Loucy (cell line): Measurements from ENCODE around the gene LRRC4C.

ENCODE experiments used
- H2AFZ ChIP-seq: fragments of 200-600 bp; sonication (generic); 2 replicates; pipeline ENCODE4 v1.6.0; 2016; ENCODE audit warnings: antibody characterized with exemption, mild to moderate bottlenecking, low read length, moderate library complexity
- H3F3A ChIP-seq: fragments of 200-600 bp; 2 replicates; pipeline ENCODE4 v1.6.0; 2016; ENCODE audit warnings: antibody characterized with exemption, low read depth, mild to moderate bottlenecking
- H3K27me3 ChIP-seq: fragments of 200-600 bp; sonication (generic); 2 replicates; pipeline ENCODE4 v1.6.1; 2014; ENCODE audit warnings: low read length, mild to moderate bottlenecking; ENCODE audit not compliant: insufficient read depth, poor library complexity, severe bottlenecking
- H3K36me3 ChIP-seq: fragments of 200-600 bp; sonication (generic); 2 replicates; pipeline ENCODE4 v1.6.1; 2016; ENCODE audit warnings: low read length; ENCODE audit not compliant: insufficient read depth
- H3K4me1 ChIP-seq: fragments of 200-600 bp; sonication (generic); 2 replicates; pipeline ENCODE4 v1.5.1; 2014; ENCODE audit warnings: low read length, mild to moderate bottlenecking; ENCODE audit not compliant: insufficient read depth, poor library complexity, severe bottlenecking
- H3K4me2 ChIP-seq: fragments of 200-600 bp; sonication (generic); 2 replicates; pipeline ENCODE4 v1.6.0; 2014; ENCODE audit warnings: antibody characterized with exemption, low read length, low read depth, mild to moderate bottlenecking; ENCODE audit not compliant: poor library complexity, severe bottlenecking
- H3K4me3 ChIP-seq: fragments of 200-600 bp; sonication (generic); 2 replicates; pipeline ENCODE4 v1.5.1; 2014; ENCODE audit warnings: low read length, mild to moderate bottlenecking, mixed read lengths; ENCODE audit not compliant: poor library complexity, severe bottlenecking
- H3K79me2 ChIP-seq: fragments of 200-600 bp; sonication (generic); 2 replicates; pipeline ENCODE4 v1.6.1; 2014; ENCODE audit warnings: low read length; ENCODE audit not compliant: insufficient read depth
- H3K9ac ChIP-seq: fragments of 200-600 bp; sonication (generic); 2 replicates; pipeline ENCODE4 v1.6.0; 2014; ENCODE audit warnings: mild to moderate bottlenecking, low read depth, low read length, moderate library complexity; ENCODE audit not compliant: poor library complexity, severe bottlenecking
- H3K9me2 ChIP-seq: fragments of 200-600 bp; sonication (generic); replicated peaks from 2 replicates; pipeline ENCODE4 v1.6.1; 2016; ENCODE audit warnings: low read depth, low read length, mixed read lengths
- H3K9me3 ChIP-seq: fragments of 200-600 bp; sonication (generic); 2 replicates; pipeline ENCODE4 v1.6.1; 2014; ENCODE audit warnings: mild to moderate bottlenecking, antibody characterized with exemption, low read length, low read depth; ENCODE audit not compliant: insufficient read depth
- H4K20me1 ChIP-seq: fragments of 200-600 bp; sonication (generic); 2 replicates; pipeline ENCODE4 v1.6.0; 2014; ENCODE audit warnings: antibody characterized with exemption, low read length, mild to moderate bottlenecking; ENCODE audit not compliant: insufficient read depth, poor library complexity, severe bottlenecking
- EZH2phosphoT487 ChIP-seq: fragments of 200-600 bp; IDR thresholded peaks from 2 replicates; pipeline ENCODE4 v1.6.1; 2018; ENCODE audit warnings: antibody characterized with exemption, mild to moderate bottlenecking, moderate library complexity, borderline replicate concordance
- TF ChIP-seq, protein P1 (sequence below): fragments of 200-600 bp; sonication (generic); conservative IDR thresholded peaks from 2 replicates; pipeline ENCODE4 v1.5.1; 2014; ENCODE audit warnings: mild to moderate bottlenecking, antibody characterized with exemption, low read length

LRRC4C gene

GRCh38 chr11:41389623-41390130 is 69.8 kb downstream of the LRRC4C start:
- no peaks in the 10 kb centered on the region for H3K27me3 ChIP-seq
- H3K9me2 ChIP-seq: no peaks in the 10 kb centered on the region
- H3K36me3 ChIP-seq: no peaks in the 10 kb centered on the region
- no peaks in the 10 kb centered on the region for H4K20me1 ChIP-seq
- no peak overlapping the region for H3K4me3 ChIP-seq
- H2AFZ ChIP-seq: no peak overlapping the region
- H3F3A ChIP-seq: no peaks in the 10 kb centered on the region
- H3K9ac ChIP-seq: no peak overlapping the region
- H3K4me2 ChIP-seq: no peak overlapping the region
- H3K4me1 ChIP-seq: no peaks in the 10 kb centered on the region
- no peaks in the 10 kb centered on the region for H3K79me2 ChIP-seq
- TF ChIP-seq, protein P1, sequence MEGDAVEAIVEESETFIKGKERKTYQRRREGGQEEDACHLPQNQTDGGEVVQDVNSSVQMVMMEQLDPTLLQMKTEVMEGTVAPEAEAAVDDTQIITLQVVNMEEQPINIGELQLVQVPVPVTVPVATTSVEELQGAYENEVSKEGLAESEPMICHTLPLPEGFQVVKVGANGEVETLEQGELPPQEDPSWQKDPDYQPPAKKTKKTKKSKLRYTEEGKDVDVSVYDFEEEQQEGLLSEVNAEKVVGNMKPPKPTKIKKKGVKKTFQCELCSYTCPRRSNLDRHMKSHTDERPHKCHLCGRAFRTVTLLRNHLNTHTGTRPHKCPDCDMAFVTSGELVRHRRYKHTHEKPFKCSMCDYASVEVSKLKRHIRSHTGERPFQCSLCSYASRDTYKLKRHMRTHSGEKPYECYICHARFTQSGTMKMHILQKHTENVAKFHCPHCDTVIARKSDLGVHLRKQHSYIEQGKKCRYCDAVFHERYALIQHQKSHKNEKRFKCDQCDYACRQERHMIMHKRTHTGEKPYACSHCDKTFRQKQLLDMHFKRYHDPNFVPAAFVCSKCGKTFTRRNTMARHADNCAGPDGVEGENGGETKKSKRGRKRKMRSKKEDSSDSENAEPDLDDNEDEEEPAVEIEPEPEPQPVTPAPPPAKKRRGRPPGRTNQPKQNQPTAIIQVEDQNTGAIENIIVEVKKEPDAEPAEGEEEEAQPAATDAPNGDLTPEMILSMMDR: no peak
- no peak for TF ChIP-seq EZH2phosphoT487
- H3K9me3 ChIP-seq: no peaks in the 10 kb centered on the region

DNA sequence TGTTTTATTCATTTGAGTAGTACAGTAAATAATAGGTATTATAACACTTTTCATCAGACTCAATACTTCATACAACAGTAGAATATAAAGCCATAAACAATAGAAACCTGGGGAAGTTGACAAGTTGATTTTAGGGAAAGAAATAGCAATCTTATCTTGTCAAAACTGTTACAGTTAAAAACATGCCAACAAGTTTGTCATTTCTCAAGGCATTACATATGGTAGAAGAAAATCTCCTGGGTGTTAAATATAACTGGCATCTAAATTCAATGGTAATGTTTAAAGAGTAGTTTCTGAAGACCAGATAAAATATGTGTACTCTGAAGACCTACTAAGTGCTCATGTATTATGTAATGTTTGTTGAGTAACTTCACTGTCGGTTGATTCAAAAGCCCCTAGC is 75.1 kb downstream of the LRRC4C start:
- H3K9ac ChIP-seq: no peak overlapping the region
- no peaks in the 10 kb centered on the region for H3K4me1 ChIP-seq
- no peaks in the 10 kb centered on the region for H3K9me2 ChIP-seq
- H3F3A ChIP-seq: no peaks in the 10 kb centered on the region
- H4K20me1 ChIP-seq: no peaks in the 10 kb centered on the region
- H3K79me2 ChIP-seq: no peaks in the 10 kb centered on the region
- H3K9me3 ChIP-seq: no peaks in the 10 kb centered on the region
- no peak for TF ChIP-seq EZH2phosphoT487
- TF ChIP-seq, protein P1: no peak
- H3K4me3 ChIP-seq: no peak overlapping the region
- no peaks in the 10 kb centered on the region for H3K27me3 ChIP-seq
- H3K4me2 ChIP-seq: no peak overlapping the region
- no peak overlapping the region for H2AFZ ChIP-seq
- H3K36me3 ChIP-seq: no peaks in the 10 kb centered on the region

DNA sequence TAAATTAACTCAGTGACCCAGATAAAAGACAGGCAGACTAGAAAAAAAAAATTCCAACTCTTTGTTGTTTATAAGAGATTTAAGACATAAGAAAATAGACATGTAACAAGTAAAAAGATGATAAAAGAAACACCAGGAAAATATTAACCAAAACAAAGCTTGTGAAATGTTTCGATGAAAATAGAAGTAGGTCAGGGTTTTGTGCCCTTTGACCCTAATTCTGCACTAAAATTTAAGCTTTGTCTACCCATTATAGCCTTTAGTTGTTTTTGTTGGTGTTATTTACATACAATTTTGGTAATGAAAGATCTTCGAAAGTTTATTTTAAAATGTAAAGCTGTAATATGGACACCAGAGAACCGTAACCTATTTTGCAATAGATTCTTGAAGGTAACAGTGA is 75.7 kb downstream of the LRRC4C start:
- H3K79me2 ChIP-seq: no peaks in the 10 kb centered on the region

More for the DNA sequence above, 75.7 kb downstream of the LRRC4C start:
- no peaks in the 10 kb centered on the region for H3F3A ChIP-seq
- no peaks in the 10 kb centered on the region for H3K4me1 ChIP-seq
- H2AFZ ChIP-seq: no peak overlapping the region
- H3K9me3 ChIP-seq: no peaks in the 10 kb centered on the region
- H3K9me2 ChIP-seq: no peaks in the 10 kb centered on the region
- no peak for TF ChIP-seq EZH2phosphoT487
- TF ChIP-seq, protein P1: no peak
- no peak overlapping the region for H3K9ac ChIP-seq
- no peaks in the 10 kb centered on the region for H4K20me1 ChIP-seq
- no peaks in the 10 kb centered on the region for H3K36me3 ChIP-seq
- H3K4me2 ChIP-seq: no peak overlapping the region
- H3K27me3 ChIP-seq: no peaks in the 10 kb centered on the region
- no peak overlapping the region for H3K4me3 ChIP-seq
